HEK293 (cell line): Measurements from ENCODE around the gene USP27X.

Experiments used
- CTCF ChIA-PET: fragments of 350-600 bp; formaldehyde crosslinking; extraction: SDS; loops from one replicate; lab custom pipeline; 2021; ENCODE audit warnings: antibody characterized with exemption; lab: Yijun Ruan, JAX
- POLR2A ChIA-PET: fragments of 300-600 bp; formaldehyde crosslinking; extraction: SDS; loops from one replicate; lab custom pipeline; 2020; ENCODE audit warnings: antibody characterized with exemption, inconsistent platforms; lab: Yijun Ruan, JAX
- H3K27ac ChIP-seq: fragments of 200-500 bp; sonication (Bioruptor generic); 2 replicates; pipeline ENCODE4 v1.5.1; 2014; ENCODE audit warnings: low read depth, low read length, control low read depth, inconsistent platforms; ENCODE audit errors: extremely low read depth
- H3K36me3 ChIP-seq, 2 experiments: fragments of 200-500 bp in 1 of 2; sonication (Bioruptor generic) in 1 of 2; 1 replicate in 1 of 2; 2 replicates in 1 of 2; pipeline ENCODE4 v1.5.1; 2014 to 2017; ENCODE audit warnings: inconsistent platforms in 2 of 2, low read length in 2 of 2; ENCODE audit not compliant: control insufficient read depth in 2 of 2, insufficient read depth in 1 of 2
- H3K4me1 ChIP-seq: fragments of 200-500 bp; sonication (Bioruptor generic); 2 replicates; pipeline ENCODE4 v1.5.1; 2014; ENCODE audit warnings: mild to moderate bottlenecking, low read length, inconsistent platforms; ENCODE audit not compliant: control insufficient read depth, insufficient read depth
- H3K4me3 ChIP-seq: 2 replicates; pipeline ENCODE4 v1.5.1; 2011; ENCODE audit warnings: low read depth, mild to moderate bottlenecking, control low read depth, low read length, moderate library complexity
- H3K9me3 ChIP-seq: fragments of 200-500 bp; sonication (Bioruptor generic); 2 replicates; pipeline ENCODE4 v1.5.1; 2014; ENCODE audit warnings: low read depth, low read length, inconsistent platforms; ENCODE audit not compliant: control insufficient read depth, insufficient read depth
- BCL11A ChIP-seq: fragments of 450-650 bp; formaldehyde crosslinking; IDR thresholded peaks from 2 replicates; pipeline ENCODE4 v1.5.1; 2016; ENCODE audit warnings: low read depth, missing biosample characterization, missing genetic modification characterization
- GFI1B ChIP-seq: fragments of 450-650 bp; formaldehyde crosslinking; IDR thresholded peaks from 2 replicates; pipeline ENCODE4 v1.5.1; 2016; ENCODE audit warnings: missing biosample characterization, missing genetic modification characterization
- HOXD13 ChIP-seq: sonication (generic); formaldehyde crosslinking; IDR thresholded peaks from 2 replicates; pipeline ENCODE4 v1.8.0; 2022; ENCODE audit warnings: missing genetic modification reagents, borderline replicate concordance
- KLF16 ChIP-seq: fragments of 450-650 bp; formaldehyde crosslinking; IDR thresholded peaks from 2 replicates; pipeline ENCODE4 v1.5.1; 2017; ENCODE audit warnings: missing biosample characterization, missing genetic modification characterization
- REPIN1 ChIP-seq: fragments of 450-650 bp; formaldehyde crosslinking; IDR thresholded peaks from 2 replicates; pipeline ENCODE4 v1.5.1; 2017; ENCODE audit warnings: missing biosample characterization, missing genetic modification characterization, low read depth
- SCRT2 ChIP-seq: fragments of 450-650 bp; formaldehyde crosslinking; IDR thresholded peaks from 2 replicates; pipeline ENCODE4 v1.5.1; 2016; ENCODE audit warnings: missing biosample characterization, missing genetic modification characterization
- ZFP41 ChIP-seq: fragments of 450-650 bp; formaldehyde crosslinking; IDR thresholded peaks from 2 replicates; pipeline ENCODE4 v1.5.1; 2016; ENCODE audit warnings: missing biosample characterization, missing genetic modification characterization, borderline replicate concordance
- ZIC2 ChIP-seq: fragments of 450-650 bp; formaldehyde crosslinking; IDR thresholded peaks from 2 replicates; pipeline ENCODE4 v1.5.1; 2016; ENCODE audit warnings: missing biosample characterization, missing genetic modification characterization
- ZNF184 ChIP-seq: fragments of 450-650 bp; IDR thresholded peaks from 2 replicates; pipeline ENCODE4 v1.5.1; 2018; ENCODE audit warnings: missing biosample characterization, mild to moderate bottlenecking, missing genetic modification characterization
- ZNF202 ChIP-seq: fragments of 450-650 bp; formaldehyde crosslinking; IDR thresholded peaks from 2 replicates; pipeline ENCODE4 v1.5.1; 2016; ENCODE audit warnings: missing biosample characterization, missing genetic modification characterization, borderline replicate concordance
- ZNF26 ChIP-seq: fragments of 450-650 bp; formaldehyde crosslinking; IDR thresholded peaks from 2 replicates; pipeline ENCODE4 v1.5.1; 2016; ENCODE audit warnings: missing biosample characterization, missing genetic modification characterization
- ZNF292 ChIP-seq: fragments of 450-650 bp; formaldehyde crosslinking; IDR thresholded peaks from 2 replicates; pipeline ENCODE4 v1.5.1; 2016; ENCODE audit warnings: low read depth, missing biosample characterization, missing genetic modification characterization, borderline replicate concordance
- ZNF404 ChIP-seq: fragments of 450-650 bp; formaldehyde crosslinking; IDR thresholded peaks from 2 replicates; pipeline ENCODE4 v1.5.1; 2017; ENCODE audit warnings: missing biosample characterization, missing genetic modification characterization
- ZNF433 ChIP-seq: fragments of 450-650 bp; formaldehyde crosslinking; IDR thresholded peaks from 2 replicates; pipeline ENCODE4 v1.5.1; 2016; ENCODE audit warnings: missing biosample characterization, missing genetic modification characterization, low read depth
- ZNF488 ChIP-seq: fragments of 450-650 bp; formaldehyde crosslinking; IDR thresholded peaks from 2 replicates; pipeline ENCODE4 v1.5.1; 2016; ENCODE audit warnings: missing biosample characterization, missing genetic modification characterization
- ZNF521 ChIP-seq: fragments of 450-650 bp; formaldehyde crosslinking; IDR thresholded peaks from 2 replicates; pipeline ENCODE4 v1.5.1; 2017; ENCODE audit warnings: missing biosample characterization, mild to moderate bottlenecking, missing genetic modification characterization
- ZNF529 ChIP-seq: fragments of 450-650 bp; formaldehyde crosslinking; IDR thresholded peaks from 2 replicates; pipeline ENCODE4 v1.5.1; 2017; ENCODE audit warnings: missing genetic modification characterization, missing biosample characterization; ENCODE audit not compliant: insufficient replicate concordance
- ZNF555 ChIP-seq: fragments of 450-650 bp; formaldehyde crosslinking; conservative IDR thresholded peaks from 2 replicates; pipeline ENCODE4 v1.5.1; 2017; ENCODE audit warnings: missing biosample characterization, mild to moderate bottlenecking, missing genetic modification characterization, inconsistent platforms
- ZNF707 ChIP-seq: fragments of 450-650 bp; formaldehyde crosslinking; IDR thresholded peaks from 2 replicates; pipeline ENCODE4 v1.5.1; 2016; ENCODE audit warnings: missing biosample characterization, missing genetic modification characterization
- ZSCAN23 ChIP-seq: fragments of 450-650 bp; formaldehyde crosslinking; IDR thresholded peaks from 2 replicates; pipeline ENCODE4 v1.5.1; 2016; ENCODE audit warnings: missing biosample characterization, missing genetic modification characterization
- TF ChIP-seq, protein P1 (sequence below): fragments of 450-650 bp; formaldehyde crosslinking; IDR thresholded peaks from 2 replicates; pipeline ENCODE4 v1.5.1; 2016; ENCODE audit warnings: missing biosample characterization, missing genetic modification characterization, low read depth

The USP27X gene

DNA sequence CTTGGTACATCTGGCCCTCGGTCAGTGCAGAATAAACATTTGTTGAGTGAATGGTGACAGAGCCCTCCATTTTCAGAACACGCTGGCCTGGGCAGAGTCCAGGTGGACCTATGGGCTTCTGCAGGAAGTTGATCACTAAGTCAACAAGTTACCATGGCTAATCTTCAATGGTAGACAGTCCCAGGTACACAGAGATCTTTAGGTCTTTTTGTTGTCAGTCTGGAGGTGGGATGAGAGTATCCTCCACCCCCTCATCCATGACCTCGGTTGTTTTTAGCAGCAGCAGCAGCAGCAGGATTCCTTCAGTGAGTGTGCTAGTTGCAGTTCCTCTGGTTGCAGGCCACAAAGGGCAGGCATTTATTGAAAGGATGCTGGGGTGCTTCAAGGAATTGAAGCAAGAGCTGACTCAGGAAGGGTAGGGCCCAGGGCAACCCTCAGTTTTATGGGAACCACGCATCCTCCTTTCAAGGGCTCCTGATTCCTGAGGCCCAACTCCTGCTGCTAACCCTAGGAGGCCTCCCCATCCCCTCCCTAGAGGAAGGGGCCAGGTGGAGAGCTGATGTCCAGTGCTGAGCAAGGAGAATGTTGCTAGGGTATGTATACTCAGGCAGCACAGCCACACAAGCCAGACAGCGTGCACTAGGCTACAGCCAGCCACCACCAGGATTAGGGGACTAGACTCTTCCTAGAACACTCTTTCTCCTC is 1.7 kb upstream of the USP27X start:
- no peak overlapping the region for H3K4me3 ChIP-seq
- H3K9me3 ChIP-seq: no peaks in the 10 kb centered on the region
- H3K36me3 ChIP-seq: peaks cover 0 to 14% of the 10 kb centered on the region in 2 experiments; a peak in 1 of 3 replicates
- no peaks in the 10 kb centered on the region for H3K4me1 ChIP-seq
- ChIA-PET POLR2A (no interaction called here), CTCF (interaction anchor here (0.7 to 2.6 kb wide), 14 partner anchors 9 to 1043 kb away, joined by 3 to 18 read pairs (median 4); no protein-coding TSS in a partner anchor)
- H3K27ac ChIP-seq: no peak overlapping the region
- TF ChIP-seq ZNF184: no peak
- no peak for TF ChIP-seq GFI1B (tag by site-specific recombination)
- no peak for TF ChIP-seq ZFP41
- TF ChIP-seq ZNF488 (tag by site-specific recombination): no peak
- TF ChIP-seq ZNF202 (tag by site-specific recombination): no peak
- TF ChIP-seq REPIN1 (tag by site-specific recombination): no peak
- TF ChIP-seq BCL11A: no peak
- no peak for TF ChIP-seq ZSCAN23
- no peak for TF ChIP-seq ZNF529 (tag by site-specific recombination)
- no peak for TF ChIP-seq ZNF292
- TF ChIP-seq ZNF521 (tag by site-specific recombination): no peak
- TF ChIP-seq, protein P1, sequence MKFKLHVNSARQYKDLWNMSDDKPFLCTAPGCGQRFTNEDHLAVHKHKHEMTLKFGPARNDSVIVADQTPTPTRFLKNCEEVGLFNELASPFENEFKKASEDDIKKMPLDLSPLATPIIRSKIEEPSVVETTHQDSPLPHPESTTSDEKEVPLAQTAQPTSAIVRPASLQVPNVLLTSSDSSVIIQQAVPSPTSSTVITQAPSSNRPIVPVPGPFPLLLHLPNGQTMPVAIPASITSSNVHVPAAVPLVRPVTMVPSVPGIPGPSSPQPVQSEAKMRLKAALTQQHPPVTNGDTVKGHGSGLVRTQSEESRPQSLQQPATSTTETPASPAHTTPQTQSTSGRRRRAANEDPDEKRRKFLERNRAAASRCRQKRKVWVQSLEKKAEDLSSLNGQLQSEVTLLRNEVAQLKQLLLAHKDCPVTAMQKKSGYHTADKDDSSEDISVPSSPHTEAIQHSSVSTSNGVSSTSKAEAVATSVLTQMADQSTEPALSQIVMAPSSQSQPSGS (tag by site-specific recombination): no peak
- TF ChIP-seq HOXD13 (CRISPR knock-in tag): no peak
- no peak for TF ChIP-seq ZNF404 (tag by site-specific recombination)
- no peak for TF ChIP-seq KLF16 (tag by site-specific recombination)
- TF ChIP-seq SCRT2 (tag by site-specific recombination): no peak
- no peak for TF ChIP-seq ZNF433 (tag by site-specific recombination)

DNA sequence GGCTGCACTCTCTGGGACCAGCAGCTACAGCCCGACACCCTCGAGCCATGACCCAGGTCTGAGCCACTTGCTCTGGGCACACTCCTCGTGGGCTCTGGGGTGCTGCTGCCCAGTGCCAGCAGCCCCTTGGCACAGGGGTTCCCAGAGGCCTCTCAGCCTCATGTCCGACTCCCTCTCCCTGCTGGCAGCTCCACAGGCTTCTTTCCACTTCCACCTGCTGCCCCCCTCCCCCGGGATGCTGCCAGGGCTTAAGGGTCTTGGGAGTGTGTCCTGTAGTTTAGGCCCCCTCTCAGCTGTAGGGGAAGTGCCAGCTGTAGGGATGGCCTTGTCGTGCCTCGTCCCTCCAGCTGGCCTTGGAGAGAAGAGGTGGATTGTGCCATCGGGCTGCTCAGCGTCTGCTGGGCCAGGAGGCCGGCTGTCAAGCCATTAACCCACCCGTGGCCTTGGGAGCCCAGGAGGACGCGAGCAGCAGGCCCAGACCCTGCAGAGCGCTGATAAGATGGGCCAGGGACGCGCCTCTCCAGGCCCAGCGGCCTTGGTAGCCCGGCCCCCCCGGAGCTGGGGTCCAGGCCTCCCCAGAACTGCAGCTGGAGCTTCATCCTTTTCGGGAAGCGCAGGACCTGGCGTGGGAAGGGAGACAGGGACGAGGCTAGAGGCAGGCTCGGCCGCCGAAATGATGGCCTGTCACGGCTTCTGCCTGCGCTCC is 1.0 kb upstream of the USP27X start:
- Histone ChIP-seq H3K4me1 (no peaks in the 10 kb centered on the region), H3K36me3 (peaks cover 0 to 16% of the 10 kb centered on the region in 2 experiments; a peak in 1 of 3 replicates), H3K4me3 (no peak overlapping the region; the same call in 1 of the 2 replicates), H3K27ac (peak overlapping the region; percentile 61), H3K9me3 (no peaks in the 10 kb centered on the region)
- ChIA-PET CTCF (interaction anchor here (0.6 to 1.6 kb wide), 9 partner anchors 9 to 1044 kb away, joined by 3 to 5 read pairs (median 4); partner anchors contain the start of gene CLCN5), POLR2A (interaction anchor here (1.1 kb wide), 1 partner anchor 14 kb away, joined by 3 read pairs; no protein-coding TSS in a partner anchor)
- TF ChIP-seq ZNF26 (tag by site-specific recombination): no peak
- TF ChIP-seq ZIC2 (tag by site-specific recombination): peak; percentile 23; the same call in 1 of the 2 replicates
- TF ChIP-seq ZNF707 (tag by site-specific recombination): no peak
- no peak for TF ChIP-seq ZNF555 (tag by site-specific recombination)
- no peak for TF ChIP-seq HOXD13 (CRISPR knock-in tag)
